ENCODE data around the gene CLCN3.

DNA sequence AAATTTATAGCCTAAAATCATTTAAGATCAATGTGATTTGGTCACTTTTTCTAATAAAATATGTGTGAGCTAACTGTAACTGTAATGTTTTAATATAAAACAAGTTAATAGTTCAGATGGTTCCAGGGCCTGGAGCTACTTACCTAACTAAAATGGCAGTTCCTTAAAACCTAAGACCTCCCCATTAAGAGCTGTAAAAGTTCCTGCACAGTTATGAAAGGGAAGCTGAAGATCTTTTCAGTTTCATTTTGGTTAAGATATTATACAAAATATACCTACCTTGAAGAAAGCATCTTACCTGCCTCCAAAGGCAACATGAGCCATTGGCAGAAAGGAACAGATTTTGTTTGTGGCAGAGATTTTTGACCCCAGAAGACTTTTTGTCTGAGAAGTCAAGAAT lies 107.2 kb downstream of the CLCN3 start:
- TF ChIP-seq POLR2A (IDR thresholded peaks at IDR 0.05), result no peak
- TF ChIP-seq, protein P1, sequence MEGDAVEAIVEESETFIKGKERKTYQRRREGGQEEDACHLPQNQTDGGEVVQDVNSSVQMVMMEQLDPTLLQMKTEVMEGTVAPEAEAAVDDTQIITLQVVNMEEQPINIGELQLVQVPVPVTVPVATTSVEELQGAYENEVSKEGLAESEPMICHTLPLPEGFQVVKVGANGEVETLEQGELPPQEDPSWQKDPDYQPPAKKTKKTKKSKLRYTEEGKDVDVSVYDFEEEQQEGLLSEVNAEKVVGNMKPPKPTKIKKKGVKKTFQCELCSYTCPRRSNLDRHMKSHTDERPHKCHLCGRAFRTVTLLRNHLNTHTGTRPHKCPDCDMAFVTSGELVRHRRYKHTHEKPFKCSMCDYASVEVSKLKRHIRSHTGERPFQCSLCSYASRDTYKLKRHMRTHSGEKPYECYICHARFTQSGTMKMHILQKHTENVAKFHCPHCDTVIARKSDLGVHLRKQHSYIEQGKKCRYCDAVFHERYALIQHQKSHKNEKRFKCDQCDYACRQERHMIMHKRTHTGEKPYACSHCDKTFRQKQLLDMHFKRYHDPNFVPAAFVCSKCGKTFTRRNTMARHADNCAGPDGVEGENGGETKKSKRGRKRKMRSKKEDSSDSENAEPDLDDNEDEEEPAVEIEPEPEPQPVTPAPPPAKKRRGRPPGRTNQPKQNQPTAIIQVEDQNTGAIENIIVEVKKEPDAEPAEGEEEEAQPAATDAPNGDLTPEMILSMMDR (IDR thresholded peaks at IDR 0.05), result no peak
- no peak for TF ChIP-seq EP300 (IDR thresholded peaks at IDR 0.05)
